Large intestine (tissue), 3 donors: ENCODE measurements around the gene SYT3. TPM values are rescaled to one million over a fixed set of nuclear protein-coding genes. Genes with fewer than 3 reads are reported as not detected.
"Not testable (repeated sequence)": the region's sequence is repeated elsewhere in the genome, so short reads cannot be mapped to it uniquely, and the experiment has no call there.

Experiments used
- DNase-seq, 2 donors: peaks; one replicate each; pipeline versions ENCODE4 v3.0.0 to v3.0.0-alpha.2; 2013
- H3K27ac ChIP-seq: one replicate; pipeline ENCODE4 v1.5.1; 2013; ENCODE audit warnings: low read length
- H3K27me3 ChIP-seq: 2 replicates; pipeline ENCODE4 v1.6.1; 2013; ENCODE audit warnings: low read length; ENCODE audit not compliant: control insufficient read depth, insufficient read depth
- H3K36me3 ChIP-seq: 2 replicates; pipeline ENCODE4 v1.6.1; 2013; ENCODE audit warnings: low read length; ENCODE audit not compliant: control insufficient read depth, insufficient read depth
- H3K4me1 ChIP-seq: one replicate; pipeline ENCODE4 v1.6.1; 2013; ENCODE audit warnings: low read length; ENCODE audit not compliant: control insufficient read depth, insufficient read depth
- H3K4me3 ChIP-seq: one replicate; pipeline ENCODE4 v1.5.1; 2013; ENCODE audit warnings: low read length
- H3K9me3 ChIP-seq: one replicate; pipeline ENCODE4 v1.6.1; 2013; ENCODE audit warnings: mild to moderate bottlenecking, low read depth, low read length, moderate library complexity; ENCODE audit not compliant: control insufficient read depth
- WGBS: methylation state at CpG from one replicate; pipeline ENCODE4 v1.1.5; 2013; ENCODE audit warnings: low lambda C conversion rate; ENCODE audit not compliant: insufficient coverage; 5-methylcytosine and 5-hydroxymethylcytosine counted together
- polyA plus RNA-seq: library from polyadenylated mRNA; unstranded; fragments of 120-200 nt; gene quantifications from one replicate; pipeline ENCODE4 v1.2.1, GENCODE V29; 2013

The SYT3 gene
- polyA plus RNA-seq, 1 donor: 0.93 TPM

- H3K27me3 ChIP-seq: peaks cover 22% of the 10 kb centered on the region
- WGBS: 57% methylated on average over 3 of the region's 4 CpGs
- no peaks in the 10 kb centered on the region for H3K36me3 ChIP-seq
- DNase-seq: no peak
- H3K4me3 ChIP-seq: no peak overlapping the region
- no peaks in the 10 kb centered on the region for H3K4me1 ChIP-seq
- no peak overlapping the region for H3K27ac ChIP-seq
- H3K9me3 ChIP-seq: peaks cover 8% of the 10 kb centered on the region
Measured at GRCh38 chr19:50602935-50603334, 36.7 kb downstream of the SYT3 start.

- 67% methylated on average over 1 of the region's 6 CpGs for WGBS
- no peak overlapping the region for H3K27ac ChIP-seq
- peaks cover 5% of the 10 kb centered on the region for H3K9me3 ChIP-seq
- no peaks in the 10 kb centered on the region for H3K36me3 ChIP-seq
- no peak for DNase-seq
- H3K4me3 ChIP-seq: no peak overlapping the region
- peaks cover 22% of the 10 kb centered on the region for H3K27me3 ChIP-seq
- H3K4me1 ChIP-seq: no peaks in the 10 kb centered on the region
Measured at GRCh38 chr19:50602496-50602895, 37.2 kb downstream of the SYT3 start.

- H3K4me1 ChIP-seq: no peaks in the 10 kb centered on the region
Measured at GRCh38 chr19:50602089-50602422, 37.6 kb downstream of the SYT3 start.

GRCh38 chr19:50601407-50602088 lies 38.1 kb downstream of the SYT3 start:
- 62% methylated on average over 6 of the region's 11 CpGs for WGBS
- H3K27me3 ChIP-seq: peaks cover 13% of the 10 kb centered on the region
- H3K27ac ChIP-seq: no peak overlapping the region
- H3K36me3 ChIP-seq: no peaks in the 10 kb centered on the region
- no peaks in the 10 kb centered on the region for H3K4me1 ChIP-seq
- no peak overlapping the region for H3K4me3 ChIP-seq
- H3K9me3 ChIP-seq: no peaks in the 10 kb centered on the region
- DNase-seq: no peak

More at GRCh38 chr19:50602089-50602422, 37.6 kb downstream of the SYT3 start:
- Histone ChIP-seq H3K4me3 (no peak overlapping the region), H3K9me3 (peaks cover 1% of the 10 kb centered on the region), H3K27ac (no peak overlapping the region), H3K27me3 (peaks cover 18% of the 10 kb centered on the region), H3K36me3 (no peaks in the 10 kb centered on the region)
- no peak for DNase-seq
- 76% methylated on average over 3 of the region's 5 CpGs for WGBS

- no peaks in the 10 kb centered on the region for H3K9me3 ChIP-seq
- WGBS: no CpG with 5 or more reads among the region's 9 CpGs
- H3K36me3 ChIP-seq: no peaks in the 10 kb centered on the region
- H3K27ac ChIP-seq: no peak overlapping the region
- H3K4me3 ChIP-seq: no peak overlapping the region
- H3K27me3 ChIP-seq: peaks cover 12% of the 10 kb centered on the region
- DNase-seq: no peak
- no peaks in the 10 kb centered on the region for H3K4me1 ChIP-seq
Measured at GRCh38 chr19:50599427-50599826, 40.3 kb downstream of the SYT3 start.

GRCh38 chr19:50590191-50590590 lies 49.5 kb downstream of the SYT3 start:
- no CpG with 5 or more reads among the region's 3 CpGs for WGBS
- Histone ChIP-seq H3K4me1 (no peaks in the 10 kb centered on the region), H3K27me3 (no peaks in the 10 kb centered on the region), H3K36me3 (no peaks in the 10 kb centered on the region), H3K27ac (no peak overlapping the region), H3K4me3 (no peak overlapping the region), H3K9me3 (no peaks in the 10 kb centered on the region)
- no peak for DNase-seq

GRCh38 chr19:50581795-50582660 lies 57.7 kb downstream of the SYT3 start:
- not testable (repeated sequence) for DNase-seq, H3K4me3 ChIP-seq, H3K9me3 ChIP-seq, H3K36me3 ChIP-seq, H3K27me3 ChIP-seq, H3K27ac ChIP-seq, H3K4me1 ChIP-seq
- 40% methylated on average over 1 of the region's 24 CpGs for WGBS

GRCh38 chr19:50580970-50581634 lies 58.6 kb downstream of the SYT3 start:
- H3K4me1 ChIP-seq: no peaks in the 10 kb centered on the region
- H3K36me3 ChIP-seq: no peaks in the 10 kb centered on the region
- WGBS: 100% methylated on average over 1 of the region's 13 CpGs
- no peak overlapping the region for H3K27ac ChIP-seq
- H3K9me3 ChIP-seq: no peaks in the 10 kb centered on the region
- H3K27me3 ChIP-seq: no peaks in the 10 kb centered on the region
- DNase-seq: no peak
- H3K4me3 ChIP-seq: no peak overlapping the region

- Histone ChIP-seq H3K4me1 (no peaks in the 10 kb centered on the region), H3K27ac (no peak overlapping the region), H3K4me3 (no peak overlapping the region), H3K9me3 (no peaks in the 10 kb centered on the region), H3K36me3 (no peaks in the 10 kb centered on the region), H3K27me3 (no peaks in the 10 kb centered on the region)
- 100% methylated on average over 2 of the region's 6 CpGs for WGBS
- no peak for DNase-seq
Measured at GRCh38 chr19:50580240-50580639, 59.4 kb downstream of the SYT3 start.

GRCh38 chr19:50576769-50577168 lies 62.9 kb downstream of the SYT3 start:
- WGBS: 83% methylated on average over 1 of the region's 3 CpGs
- H3K9me3 ChIP-seq, DNase-seq, H3K27ac ChIP-seq, H3K36me3 ChIP-seq, H3K27me3 ChIP-seq, H3K4me3 ChIP-seq, H3K4me1 ChIP-seq: not testable (repeated sequence)
